Heart left ventricle (tissue), 13 donors: ENCODE results near the gene GLT8D2.

Experiments used
- CTCF ChIP-seq, 12 donors: fragments of 200-600 bp; sonication (generic) in 4 of 12; IDR thresholded peaks; one replicate each; pipeline versions ENCODE4 v1.5.0 to v1.8.0; 2018 to 2022; ENCODE audit warnings: antibody characterized with exemption in 12 of 12, mild to moderate bottlenecking in 5 of 12
- POLR2A ChIP-seq, 2 donors: fragments of 450-650 bp; IDR thresholded peaks; one replicate each; pipeline ENCODE4 v1.6.1; 2017; ENCODE audit warnings: antibody characterized with exemption in 2 of 2, mild to moderate bottlenecking in 2 of 2, moderate library complexity in 2 of 2
- donor health status: ischemic (EF 13 %, LVEDD 7.1; RV severe dilation, severe dysfunction).
- donor health status: DM: no; HTN: yes; CAD: no.
- donor health status: DM: no; HTN: no; CAD: no.
- donor health status: ischemic (EF 25% LVEDD 6.9; RV normal size, moderate dysfunction).
- donor health status: ischemic (EF 25% LVEDD 5.7; RV mildly dilated, moderate dysfunction).
- donor health status: ischemic (EF 35%, LVEDD 5.7; RV mildly dilated, moderate dysfunction).
- donor health status: nonischemic (EF 11% LVEDD 7.7; RV severe dilation, severe dysfunction).
- donor health status: DM: yes; HTN: yes; CAD: no.
- donor health status: PGD.
- donor health status: ischemic (EF 29% LVEDD 5.4; RV normal size, mild dysfunction).
- donor health status: nonischemic (EF 23%, LVEDD 6.1; RV moderate dilation, normal function).

GRCh38 chr12:104095289-104095688 lies 45.3 kb upstream of the GLT8D2 start:
- no peak for TF ChIP-seq CTCF (IDR thresholded peaks at IDR 0.05)
- TF ChIP-seq POLR2A (IDR thresholded peaks at IDR 0.05): no peak
